KG1 (cell line): Measurements from ENCODE around the gene PIP5K1C.

Experiments used
- DNase-seq: peaks from one replicate; lab custom pipeline; 2025; lab: John Stamatoyannopoulos, UW

The PIP5K1C gene

DNA sequence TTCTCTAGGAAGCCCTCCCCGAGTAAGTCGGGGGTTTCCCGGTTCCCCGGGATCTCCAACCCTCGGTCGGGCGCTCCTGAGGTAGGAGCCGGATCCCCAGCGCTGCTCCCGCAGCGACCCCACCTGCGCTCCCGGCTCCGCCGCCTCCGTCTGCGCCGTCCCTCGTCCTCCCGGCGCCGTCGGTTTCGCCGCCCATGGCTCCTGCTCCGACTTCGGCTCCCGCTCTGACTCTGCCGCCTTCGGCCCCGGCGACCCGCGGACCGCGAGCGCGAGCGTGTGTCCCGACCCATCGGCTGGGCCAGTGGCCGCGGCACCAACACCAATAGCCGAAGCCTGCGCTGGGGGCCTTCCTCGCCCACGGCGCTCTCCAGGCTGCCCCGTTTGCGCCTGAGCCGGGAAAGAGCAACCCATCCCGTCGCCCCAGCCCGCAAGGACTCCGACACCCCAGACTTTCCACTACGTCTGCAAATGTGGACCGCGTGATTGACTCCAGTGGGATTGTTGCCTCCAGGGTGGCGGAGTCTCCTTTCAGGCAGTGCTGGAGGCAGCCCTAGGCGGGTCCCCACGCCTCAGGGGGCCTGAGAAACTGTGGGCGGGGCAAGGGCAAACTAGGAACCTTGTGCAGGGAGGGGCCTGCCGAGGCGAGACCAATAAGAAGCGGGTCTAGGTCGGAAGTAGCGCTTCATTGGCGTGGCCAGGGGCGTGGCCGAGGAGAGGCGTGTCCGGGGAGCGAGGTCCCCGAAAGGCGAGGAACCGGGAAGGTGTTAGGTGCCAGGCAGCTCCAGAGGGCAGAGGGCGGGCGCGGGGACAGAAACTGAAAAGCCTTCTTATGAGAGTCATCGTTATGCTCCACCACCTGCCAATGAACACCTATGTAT lies 73.6 kb downstream of the PIP5K1C start, which contains the start of gene CACTIN:
TSS of gene CACTIN (minus strand) at position 318 of the 878 bp plus-strand sequence. CDS start at position 290, 28 bp downstream.
- peak; percentile 98 for DNase-seq

DNA sequence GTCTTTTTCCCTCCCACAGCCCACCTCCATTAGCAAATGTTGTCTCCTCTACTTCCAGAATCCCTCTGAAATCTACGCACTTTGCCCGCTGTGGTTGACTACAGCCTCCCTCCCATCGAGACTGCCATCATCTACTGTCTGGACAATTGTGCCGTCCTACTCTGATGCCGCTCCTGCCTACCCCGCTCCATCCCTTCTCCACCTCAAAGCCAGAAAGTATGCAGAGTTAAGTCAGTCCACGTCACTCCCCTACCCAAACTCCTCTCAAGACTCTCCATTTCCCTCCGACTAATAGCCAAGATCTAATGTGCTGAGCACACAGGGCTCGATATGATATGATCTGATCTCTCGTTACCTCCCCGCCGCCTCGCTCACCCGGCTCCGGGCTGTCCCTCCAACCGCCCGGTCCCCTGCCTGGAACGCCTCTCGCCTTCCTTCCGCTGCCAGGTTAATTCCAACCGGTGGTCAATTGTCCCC lies 74.2 kb downstream of the PIP5K1C start:
- no peak for DNase-seq

DNA sequence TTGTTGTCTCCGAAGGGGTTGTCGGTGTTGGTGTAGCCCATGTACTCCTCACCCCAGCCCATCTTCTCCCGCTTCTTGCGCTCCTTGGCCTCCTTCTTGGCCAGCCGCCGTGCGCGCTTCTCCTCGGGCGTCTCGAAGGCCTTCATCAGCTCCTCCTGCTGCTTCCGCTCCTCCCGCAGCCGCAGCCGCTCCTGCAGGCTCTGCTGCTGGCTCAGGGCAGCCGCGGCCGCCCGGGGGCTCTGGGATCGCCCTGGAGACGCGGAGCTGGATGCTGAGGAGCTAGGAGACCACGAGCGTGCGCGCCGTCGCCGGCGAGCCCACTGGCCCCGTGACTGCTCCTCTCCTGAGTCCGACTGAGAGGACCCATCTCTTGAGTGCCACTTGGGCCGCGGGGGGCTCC lies 76.6 kb downstream of the PIP5K1C start:
- no peak for DNase-seq

DNA sequence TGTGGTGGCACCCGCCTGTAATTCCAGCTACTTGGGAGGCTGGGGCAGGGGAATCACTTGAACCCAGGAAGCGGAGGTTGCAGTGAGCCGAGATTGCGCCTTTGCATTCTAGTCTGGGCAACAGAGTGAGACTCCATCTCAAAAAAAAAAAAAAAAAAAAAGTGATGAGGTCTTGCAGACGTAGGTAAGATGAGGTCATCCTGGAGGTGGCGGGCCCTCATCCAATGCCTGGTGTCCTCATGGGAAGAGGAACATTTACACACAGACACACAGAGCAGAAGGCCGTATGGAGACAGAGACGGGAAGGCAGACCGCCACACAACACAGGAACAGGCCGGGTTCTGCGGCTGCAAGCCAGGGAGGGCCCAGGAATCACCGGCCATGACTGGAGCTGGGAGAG lies 78.0 kb downstream of the PIP5K1C start:
- no peak for DNase-seq

DNA sequence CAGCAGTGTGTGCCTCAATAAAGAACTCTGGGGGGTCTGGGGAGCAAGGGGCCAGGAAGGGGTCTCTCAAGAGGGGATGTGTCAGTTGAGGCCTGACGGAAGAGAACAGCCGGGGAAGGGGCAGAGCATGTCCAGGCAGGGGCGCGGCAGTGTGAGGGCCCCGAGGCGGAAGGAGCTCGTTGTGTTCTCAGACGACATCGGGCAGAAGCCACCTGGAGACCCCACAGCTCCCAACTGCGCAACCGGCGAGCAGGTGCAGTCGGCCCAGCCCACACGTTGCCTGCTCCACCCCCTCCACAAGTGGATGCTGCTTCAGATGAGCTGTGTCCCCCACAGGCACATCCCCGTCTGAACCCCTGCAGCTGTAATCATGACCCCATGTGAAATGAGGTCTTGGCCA lies 78.6 kb downstream of the PIP5K1C start:
- no peak for DNase-seq

DNA sequence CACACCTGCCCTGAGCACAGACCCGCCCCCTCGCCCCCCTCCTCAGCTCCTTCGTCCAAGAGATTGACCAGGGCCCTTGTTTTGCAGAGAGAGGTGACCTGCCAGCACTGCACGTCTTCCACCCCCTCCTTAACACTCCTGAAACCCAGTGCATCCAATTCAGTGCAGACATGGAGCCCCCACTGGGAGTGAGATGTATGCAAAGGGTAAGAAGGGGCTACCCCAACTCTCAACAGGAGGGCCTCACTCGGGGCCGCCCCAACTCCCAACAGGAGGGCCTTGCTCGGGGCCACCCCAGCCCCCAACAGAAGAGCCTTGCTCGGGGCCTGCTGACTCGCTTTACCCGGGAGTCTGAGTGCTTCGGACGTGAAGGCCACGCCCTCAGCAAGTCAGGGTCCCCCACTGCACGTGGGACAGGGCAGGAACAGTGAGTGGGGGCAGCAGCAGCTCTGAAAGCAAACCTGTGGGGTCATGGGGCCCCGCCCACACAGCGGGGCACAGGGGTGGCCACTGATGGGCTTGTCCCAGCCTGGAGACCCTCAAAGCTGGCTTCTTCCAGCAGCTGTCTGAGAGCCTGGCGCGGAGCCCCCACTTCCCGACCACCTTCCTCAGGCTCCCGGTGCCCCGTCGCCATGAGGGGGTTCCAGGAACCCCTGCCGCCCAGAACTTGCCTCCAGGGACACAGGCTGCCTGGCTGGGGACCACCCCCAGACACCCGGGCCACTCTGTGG lies 79.3 kb downstream of the PIP5K1C start:
- DNase-seq = no peak

DNA sequence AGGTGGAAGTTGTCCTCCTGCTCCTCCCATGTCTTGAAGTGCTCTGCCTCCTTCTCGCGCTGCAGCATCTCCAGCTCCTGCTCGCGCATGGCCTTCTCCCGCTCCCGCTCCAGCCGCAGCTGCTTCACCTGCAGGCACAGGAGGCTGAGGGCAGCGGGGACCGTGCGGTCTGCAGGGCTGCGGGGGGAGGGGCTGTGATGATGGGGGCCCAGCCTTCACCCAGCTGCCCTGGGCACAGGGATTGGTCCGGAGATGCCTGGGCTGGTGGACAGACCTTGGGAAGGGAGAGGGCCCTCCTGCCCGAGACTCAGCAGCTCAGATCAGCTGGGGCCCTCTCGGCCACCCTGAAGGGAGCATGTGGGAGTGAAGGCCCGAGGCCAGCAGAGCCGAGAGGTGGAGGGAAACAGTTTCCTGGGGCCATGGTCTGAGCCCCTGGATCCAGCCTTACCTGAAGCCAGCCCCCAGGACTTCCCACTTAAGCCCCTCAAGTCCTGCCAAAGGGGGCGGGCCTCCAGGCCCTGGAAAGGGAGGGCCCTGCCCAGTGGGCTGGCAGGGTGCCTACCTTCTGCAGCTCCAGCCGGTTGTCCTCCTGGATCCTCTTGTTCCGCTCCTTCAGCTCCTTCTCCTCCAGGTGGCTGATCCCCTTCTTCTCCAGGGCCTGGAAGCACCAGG lies 80.0 kb downstream of the PIP5K1C start:
- DNase-seq = no peak

DNA sequence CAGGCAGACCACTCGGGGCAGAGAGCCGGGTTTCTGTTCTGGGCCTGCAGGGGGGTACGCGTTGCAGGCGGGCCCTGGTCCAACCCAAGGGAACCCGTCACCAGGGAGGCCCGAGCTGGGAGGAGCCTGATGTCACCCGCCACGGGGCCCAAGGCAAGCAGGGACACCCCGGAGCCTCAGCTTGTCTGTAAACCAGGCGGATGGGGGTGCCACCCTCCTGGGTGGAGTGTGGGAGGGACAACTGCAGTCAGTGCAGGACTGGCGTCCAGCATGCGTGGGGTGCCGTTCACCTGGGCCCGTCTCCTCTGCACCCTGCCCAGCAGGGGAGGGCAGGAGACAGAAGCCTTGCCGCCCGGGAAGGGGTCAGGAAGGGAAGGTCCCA lies 80.6 kb downstream of the PIP5K1C start:
- no peak for DNase-seq

DNA sequence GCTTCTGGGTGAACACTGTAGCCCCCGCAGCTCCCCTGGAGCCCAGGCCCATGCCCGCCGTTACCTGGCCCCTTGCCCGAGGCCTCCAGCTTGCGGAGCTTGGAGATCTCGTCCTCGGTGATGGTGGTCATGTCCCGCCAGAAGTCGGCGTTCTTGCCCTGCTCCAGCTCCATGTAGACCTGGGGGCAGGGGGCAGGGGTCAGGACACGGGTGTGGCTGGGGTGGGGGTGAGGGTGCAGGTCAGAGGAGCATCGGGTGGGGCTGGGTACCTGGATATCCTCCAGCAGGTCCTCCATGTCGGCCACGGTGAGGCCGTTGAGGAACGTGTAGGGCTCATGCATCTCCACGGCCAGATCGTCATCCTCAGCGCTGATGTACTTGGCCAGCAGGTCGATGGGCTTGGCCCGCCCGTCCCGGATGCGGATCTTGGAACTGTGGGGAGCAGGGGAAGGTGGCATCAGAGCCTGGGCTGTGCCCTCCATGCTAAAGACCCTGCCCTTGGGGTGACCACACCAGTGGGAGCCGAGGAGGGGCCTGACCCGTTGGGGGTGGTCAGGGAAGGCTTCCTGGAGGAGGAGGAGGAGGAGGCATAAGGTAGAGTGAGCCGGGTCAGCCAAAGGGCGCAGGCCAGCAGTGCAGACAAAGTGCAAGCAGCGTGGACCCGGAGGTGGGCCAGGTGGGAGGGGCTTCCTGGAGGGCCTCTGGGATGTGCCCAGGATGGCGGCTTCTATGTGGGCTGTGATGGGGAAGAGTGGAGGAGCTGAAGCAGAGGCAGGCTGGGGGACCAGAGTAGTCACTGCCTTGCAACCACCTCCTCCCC lies 81.2 kb downstream of the PIP5K1C start:
- DNase-seq = no peak

DNA sequence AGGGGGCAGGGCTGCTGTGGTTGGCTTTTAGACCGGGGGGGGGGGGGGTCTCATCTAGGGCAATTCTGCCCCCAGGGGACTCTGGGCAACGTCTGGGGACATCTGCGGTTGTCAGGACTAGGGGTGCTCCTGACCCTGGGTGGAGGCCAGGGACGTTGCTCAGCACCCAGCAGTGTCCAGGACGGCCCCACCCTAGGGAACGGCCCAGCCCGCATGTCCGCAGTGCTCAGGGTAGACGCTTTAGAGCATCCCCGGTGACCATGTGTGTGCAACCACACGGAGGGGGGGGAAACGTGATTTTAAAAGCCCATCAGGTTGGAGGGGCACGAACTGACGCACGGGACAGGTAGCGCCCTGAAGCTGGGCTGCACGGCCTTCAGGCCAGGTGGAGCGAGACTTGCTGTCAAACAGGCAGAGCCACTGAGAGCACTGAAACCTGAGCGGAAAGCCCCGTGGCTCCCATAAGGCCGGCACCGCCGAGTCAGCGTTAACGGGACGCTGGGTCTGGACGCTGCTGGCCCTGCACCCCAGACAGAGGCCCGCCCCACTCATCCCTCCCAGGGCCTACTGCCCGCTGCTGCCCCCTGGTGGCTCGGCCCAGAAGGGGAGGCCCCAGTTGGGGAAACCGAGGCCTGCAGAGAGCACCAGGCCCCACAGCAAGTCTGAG lies 82.0 kb downstream of the PIP5K1C start:
- no peak for DNase-seq

DNA sequence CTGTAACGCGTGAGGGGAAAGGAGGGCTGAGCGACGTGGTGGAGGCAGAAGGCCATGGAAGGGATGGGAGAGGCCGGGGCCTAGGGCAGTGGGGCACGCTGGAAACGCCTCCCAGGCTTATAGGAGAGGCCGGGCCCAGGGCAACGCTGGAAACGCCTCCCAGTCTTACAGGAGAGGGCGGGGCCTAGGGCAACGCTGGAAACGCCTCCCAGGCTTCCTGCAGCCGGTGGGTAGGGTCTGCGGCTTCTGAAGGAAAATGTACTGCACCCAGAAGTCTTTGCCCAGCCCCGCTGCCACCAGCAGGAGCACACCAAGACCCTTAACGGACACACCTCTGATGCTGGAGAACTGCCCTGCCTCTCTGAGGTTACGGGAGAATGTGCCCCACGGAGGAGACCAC lies 82.8 kb downstream of the PIP5K1C start:
- DNase-seq = no peak

DNA sequence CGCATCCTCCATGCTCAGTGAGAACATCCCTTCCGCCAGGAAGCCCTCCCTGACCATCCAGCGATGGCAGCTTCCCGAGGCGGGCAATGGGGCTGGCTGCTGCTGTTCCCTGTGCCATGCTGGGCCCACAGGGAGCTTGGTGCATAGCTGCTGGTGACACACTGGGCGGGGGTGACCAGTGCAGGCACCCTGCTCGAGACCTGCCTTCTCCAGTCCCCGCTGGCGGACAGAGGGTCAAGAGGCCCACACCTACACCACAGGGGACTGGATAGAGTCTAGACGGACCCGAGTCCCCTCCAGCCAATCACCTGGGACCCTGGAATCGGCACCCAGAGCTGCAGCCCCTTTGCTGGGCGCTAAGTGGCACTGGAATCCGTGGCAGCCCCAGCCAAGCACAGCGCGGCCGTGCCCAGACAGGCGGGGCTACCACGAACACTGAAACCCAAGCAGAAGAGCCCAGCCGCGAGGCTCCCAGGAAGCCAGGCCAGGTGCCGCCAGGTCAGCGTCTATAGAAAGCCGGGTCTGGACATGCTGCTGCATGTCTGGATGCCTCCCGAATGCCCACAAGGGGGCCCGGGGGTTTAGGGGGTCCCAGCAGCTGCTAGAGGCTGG lies 84.6 kb downstream of the PIP5K1C start:
- DNase-seq = no peak

DNA sequence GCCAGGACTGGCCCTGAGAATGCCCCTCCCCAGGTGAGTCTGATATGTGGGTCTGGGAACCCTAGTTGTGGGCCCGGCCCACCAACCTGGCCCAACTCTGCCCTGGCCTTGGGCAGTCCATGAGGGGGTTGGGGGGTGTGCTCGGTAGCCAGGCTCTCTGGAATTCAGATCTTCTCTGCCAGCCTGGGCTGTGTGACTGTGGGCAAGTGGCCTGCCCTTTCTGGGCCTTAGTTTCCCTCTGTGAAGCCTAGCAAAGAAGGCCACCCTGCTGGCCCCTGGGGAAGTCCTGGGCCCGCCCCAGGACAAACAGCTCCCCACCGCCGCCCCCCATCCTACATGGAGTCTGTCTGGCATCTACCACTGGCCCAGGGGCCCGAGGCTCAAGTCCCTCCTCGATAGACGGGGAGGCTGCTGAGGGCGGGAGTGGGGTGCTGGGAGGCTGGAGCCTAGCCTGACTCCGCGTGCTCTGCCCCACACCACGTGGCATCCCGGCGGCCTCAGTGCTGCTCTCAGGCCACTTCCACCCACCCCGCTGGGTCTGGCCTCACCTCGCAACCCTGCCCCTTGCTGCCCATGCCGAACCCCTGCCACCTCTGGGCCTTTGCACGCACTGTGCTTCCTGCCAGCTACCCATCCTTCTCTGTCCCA lies 85.3 kb downstream of the PIP5K1C start:
- no peak for DNase-seq

DNA sequence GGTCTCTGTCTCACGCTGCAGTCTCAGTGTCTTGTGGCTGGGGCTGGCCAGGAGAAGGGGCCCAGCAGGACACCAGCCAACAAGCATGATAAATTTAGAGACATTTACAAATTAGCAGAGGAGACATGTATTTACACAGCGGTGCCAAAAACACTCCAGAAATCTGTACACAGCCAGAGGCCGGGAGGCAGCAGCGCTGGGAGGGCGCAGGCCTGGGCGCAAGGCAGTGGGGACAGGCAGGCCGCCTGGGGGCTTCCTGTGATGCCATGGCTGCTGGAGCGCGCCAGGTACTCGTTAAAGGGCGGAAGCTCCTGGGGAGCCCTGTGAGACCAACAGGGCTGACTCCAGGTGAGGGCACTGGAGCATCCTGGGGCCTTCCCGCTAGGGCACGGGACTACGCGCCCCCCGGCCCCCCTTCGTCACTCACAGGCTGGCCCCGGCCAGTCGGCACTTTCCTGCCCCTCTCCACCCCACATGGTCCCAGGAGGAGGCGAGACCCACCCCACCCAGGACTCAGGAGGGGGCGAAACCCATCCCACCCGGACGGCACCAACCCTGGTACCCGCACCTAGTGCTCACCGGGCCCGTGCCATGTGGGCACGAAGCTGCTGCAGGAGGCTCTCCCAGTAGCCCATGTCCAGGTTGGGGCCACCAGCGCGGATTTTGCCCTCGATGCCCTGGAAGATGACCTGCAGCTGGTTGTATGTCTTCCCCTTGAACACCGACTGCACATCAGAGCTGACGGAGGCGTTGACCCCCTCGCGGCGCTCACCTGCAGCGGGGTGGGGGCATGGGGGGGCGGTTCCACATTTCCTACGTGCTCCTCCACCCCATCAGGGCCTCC lies 86.2 kb downstream of the PIP5K1C start:
- DNase-seq = no peak

DNA sequence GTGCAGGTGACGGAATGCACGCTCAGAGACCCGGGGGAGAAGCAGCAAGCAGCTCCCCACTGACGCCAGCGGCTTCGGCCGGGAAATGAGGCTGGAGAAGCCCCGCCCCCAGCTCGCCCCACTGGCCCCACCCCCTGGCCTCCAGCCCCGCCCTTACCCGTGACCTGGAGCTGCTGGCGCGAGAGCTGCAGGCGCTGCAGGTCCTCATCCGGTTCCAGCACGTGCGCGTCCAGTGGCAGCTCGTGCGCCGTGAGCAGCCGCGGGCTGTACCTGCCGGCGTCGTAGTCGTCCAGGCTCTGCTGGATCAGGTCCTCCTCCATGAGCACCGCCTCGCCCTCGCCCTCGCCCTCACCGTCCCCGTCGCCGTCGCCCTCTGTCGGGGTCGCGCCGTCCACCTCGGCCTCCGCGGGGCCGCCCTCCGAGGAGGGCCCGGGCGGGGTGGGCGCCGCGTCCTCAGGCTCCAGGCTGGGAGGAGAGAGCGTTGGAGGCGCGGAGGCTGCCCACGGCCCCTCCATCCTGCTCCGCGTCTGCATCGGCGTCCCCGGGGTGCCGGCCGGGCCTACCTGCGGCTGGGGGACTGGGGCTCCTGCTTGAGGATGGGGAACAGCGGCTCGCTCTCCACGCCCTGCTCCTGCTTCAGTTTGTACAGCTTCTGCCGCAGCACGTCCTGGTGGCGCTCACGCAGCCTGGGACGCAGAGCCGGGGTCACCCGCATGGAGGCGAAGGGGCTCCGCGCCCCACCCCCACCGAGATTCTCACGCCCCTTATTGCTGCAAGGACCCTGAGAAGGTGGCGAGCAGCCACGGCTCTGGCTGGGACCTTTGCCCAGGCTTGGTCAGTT lies 87.1 kb downstream of the PIP5K1C start:
- DNase-seq = no peak

DNA sequence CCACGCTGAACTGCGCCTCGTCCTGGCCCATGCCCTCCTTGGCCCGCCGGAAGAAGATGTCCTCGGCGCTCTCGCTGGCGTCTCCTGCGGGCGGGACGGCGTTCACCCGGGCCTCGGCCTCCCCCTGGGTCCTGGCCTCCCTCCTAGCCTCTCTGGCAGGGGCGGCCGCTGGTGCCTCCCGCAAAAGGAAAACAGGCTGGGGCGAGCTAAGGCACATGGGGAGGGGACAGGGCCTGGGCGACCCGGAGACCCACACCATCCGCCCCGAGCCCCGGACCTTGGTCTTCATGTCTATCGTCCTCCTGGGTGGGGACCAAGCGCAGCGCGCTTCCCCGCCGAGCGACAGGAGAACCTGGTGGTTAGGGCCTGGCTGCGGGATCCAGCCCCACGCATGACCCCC lies 87.9 kb downstream of the PIP5K1C start:
- DNase-seq = no peak

DNA sequence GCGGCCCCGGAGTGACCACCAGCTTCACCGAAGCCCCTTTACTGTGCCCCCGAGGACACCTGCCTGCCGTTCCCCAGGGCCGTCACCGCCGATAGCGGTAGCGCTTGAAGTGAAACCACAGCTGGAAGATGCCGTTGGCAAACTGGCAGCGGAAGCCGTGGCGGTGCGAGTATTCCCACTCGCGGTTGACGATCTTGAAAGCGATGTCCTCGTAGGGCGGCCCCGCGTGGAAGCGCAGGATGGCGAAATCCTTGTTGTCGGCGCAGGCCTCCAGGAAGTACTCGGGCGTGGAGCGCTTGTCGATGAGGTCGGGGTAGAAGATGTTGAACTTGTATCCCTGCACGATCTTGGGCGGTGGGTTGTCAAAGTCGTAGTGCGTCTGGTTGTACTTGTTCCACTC lies 88.4 kb downstream of the PIP5K1C start:
- DNase-seq = no peak
